GM19099 (cell line): ENCODE measurements around the gene TRMT44.

ENCODE experiments used
- POLR2A ChIP-seq: IDR thresholded peaks from 3 replicates; pipeline ENCODE4 v1.6.1; 2011; ENCODE audit warnings: low read depth; ENCODE audit not compliant: insufficient read length; ENCODE audit errors: extremely low read depth

Gene TRMT44

DNA sequence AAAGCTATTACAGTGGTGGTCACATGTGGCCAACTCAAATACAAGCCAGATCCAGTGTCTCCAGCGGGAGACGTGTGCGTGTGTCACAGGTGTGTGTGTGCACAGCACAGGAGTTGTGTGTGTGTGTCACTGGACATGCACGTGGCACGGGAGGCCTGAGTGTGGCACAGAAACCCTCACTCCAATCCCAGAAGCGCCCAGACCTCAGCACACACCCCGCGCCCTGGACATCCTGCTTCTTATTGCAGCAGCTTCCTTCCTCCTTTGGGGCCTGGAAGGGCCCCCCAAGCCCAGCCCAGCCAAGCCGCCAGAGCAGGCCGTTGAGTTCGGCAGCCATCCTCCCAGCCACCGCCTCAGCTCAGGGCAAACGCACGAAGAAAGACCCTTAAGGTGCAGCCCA is 37.9 kb upstream of the TRMT44 start:
- no peak for TF ChIP-seq POLR2A

DNA sequence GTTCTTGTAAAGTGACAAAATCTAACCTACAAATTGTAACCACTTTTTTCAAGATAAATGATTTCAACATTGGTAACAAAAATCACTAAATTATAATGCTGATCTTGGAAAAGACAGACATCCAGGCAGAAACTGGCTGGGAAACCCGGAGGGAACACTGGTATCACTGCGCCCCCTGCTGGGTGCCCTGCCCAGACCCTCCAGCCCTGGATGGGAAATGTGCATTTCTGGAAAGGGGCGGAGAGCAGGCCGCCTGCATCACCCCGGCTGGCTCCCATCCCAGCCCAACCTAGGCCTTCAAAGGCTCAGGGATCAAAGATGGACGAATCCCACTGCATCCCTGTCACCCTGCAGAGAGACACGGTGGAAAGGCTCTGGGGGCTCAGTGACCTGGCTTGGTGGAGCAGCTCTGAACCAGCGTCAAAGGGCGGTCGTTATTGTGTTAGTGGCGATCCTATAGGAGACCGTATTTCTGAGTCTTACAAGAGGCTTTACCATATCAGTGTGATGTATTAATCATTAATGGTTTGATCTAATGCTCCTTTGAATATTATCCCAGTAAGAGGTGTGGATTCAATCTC is 37.3 kb upstream of the TRMT44 start:
- TF ChIP-seq POLR2A: no peak

DNA sequence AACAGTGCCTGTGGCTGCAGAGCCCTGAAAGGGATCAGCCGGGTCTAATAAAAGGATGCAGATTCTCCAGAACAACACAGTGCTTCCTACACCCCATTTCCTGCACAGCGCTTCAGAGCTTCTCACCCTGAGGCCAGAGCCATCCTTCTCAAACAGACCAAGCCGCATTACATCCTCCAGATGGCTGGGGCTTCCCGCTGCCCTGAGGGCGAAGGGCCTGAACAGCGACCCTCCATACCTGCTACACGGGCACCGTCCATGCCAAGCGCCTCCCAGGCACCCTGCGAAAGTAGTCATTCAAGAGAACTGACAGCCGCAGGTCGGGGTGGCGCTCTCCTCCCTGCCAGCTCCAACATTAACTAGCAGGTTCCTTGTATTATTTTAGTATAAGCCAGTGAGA is 36.6 kb upstream of the TRMT44 start:
- no peak for TF ChIP-seq POLR2A

DNA sequence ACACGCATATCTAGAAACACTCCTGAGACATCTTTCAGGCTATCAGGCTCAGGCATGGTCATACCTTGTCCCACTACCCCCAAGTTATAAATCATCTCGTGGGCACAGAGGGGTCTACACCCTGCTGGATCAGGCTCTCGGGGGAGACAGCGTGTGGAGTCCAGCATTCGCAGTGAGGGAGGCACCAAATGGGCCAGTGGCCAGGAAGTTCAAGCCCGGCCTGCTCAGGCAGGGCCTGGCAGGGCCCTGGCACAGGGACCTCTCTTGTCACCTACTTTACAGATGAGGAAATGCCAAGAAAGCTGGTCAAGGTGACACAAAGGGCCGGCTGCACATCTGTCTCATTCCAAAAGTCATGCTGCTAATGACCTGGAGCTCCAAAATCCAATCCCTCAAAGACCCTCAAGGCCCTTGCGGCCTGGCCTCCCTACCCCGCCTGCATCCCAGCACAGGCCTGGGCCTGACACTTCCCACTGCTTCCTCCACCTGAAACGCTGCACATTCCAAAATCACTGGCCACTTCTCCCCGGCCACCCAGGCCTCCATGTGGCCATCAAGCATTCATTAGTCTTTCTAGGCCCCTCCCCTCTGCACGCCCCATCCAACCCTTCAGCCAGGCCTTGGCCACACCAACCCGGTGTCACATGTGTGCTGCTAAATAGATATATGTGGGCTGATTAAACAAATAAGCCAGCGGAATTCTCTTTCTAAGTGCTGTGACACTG is 35.6 kb upstream of the TRMT44 start:
- TF ChIP-seq POLR2A: no peak

- TF ChIP-seq POLR2A: no peak
These were observed 35.1 kb upstream of the TRMT44 start for GRCh38 chr4:8405516-8405875.

DNA sequence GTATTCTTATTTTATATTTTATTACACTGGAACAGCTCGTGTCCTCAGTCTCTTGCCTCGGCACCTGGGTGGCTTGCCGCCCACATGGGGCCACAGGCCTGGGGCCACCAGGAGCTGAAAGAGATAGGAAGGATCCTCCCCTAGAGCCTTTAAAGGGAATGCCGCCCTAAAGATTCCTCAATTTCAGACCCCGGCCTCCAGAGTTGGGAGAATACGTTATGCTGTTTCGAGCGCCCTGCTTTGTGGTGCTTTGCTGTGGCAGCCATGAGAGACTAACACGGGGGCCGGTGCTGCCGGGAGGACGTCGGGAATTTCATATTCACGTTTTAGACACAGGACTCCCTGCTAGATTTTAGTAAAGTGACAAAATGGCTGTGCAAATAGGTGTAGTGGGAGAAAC is 33.3 kb upstream of the TRMT44 start:
- TF ChIP-seq POLR2A: no peak

GRCh38 chr4:8407756-8408155 is 32.8 kb upstream of the TRMT44 start:
- TF ChIP-seq POLR2A: no peak

DNA sequence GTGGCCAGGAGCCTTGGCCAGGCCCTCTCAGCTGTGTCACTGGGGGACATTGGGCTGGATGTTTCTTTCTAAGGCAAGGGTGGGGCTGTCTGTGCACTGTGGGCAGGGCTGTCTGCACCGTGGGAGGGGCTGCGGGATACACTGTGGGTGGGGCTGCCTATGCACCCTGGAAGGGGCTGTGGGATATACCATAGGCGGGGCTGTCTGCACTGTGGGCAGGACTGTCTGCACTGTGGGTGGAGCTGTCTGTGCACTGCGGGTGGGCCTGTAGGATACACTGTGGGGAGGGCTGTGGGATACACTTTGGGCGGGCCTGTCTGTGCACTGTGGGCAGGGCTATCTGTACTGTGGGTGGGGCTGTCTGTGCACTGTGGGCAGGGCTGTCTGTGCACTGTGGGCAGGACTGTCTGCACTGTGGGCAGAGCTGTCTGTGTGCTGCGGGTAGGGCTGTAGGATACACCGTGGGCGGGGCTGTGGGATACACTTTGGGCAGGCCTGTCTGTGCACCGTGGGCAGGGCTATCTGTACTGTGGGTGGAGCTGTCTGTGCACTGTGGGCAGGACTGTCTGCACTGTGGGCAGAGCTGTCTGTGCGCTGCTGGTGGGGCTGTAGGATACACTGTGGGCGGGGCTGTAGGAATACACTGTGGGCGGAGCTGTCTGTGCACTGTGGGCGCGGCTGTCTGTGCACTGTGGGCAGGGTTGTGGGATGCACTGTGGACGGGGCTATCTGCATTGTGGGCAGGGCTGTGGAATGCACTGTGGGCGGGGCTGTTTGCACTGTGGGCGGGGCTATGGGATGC is 31.1 kb upstream of the TRMT44 start:
- TF ChIP-seq POLR2A: no peak

DNA sequence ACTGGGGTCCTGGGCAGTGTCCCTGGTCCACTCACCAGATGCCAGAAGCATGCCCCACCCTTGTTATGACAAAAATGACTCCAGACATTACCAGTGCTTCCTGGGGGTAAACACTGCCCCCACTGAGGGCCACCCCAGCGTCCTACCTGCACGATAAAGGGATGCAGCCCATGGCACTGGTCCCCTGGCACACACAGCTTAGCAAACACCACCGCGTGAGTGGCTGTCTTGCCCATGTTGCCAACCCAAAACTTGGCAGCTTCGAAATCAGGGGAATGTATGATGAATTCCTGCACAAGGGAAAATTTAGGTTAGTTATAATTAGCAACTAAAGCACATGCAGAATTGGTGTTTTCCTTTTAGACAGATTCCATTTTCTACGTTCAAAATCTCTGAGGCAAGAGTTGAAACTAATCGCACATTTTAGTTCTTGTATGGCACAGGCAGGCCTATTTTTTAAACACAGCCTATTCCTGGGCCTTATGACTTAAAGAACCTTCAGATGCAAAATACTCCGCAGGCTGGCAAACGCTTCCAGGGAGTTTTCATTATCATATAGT is 30.4 kb upstream of the TRMT44 start:
- TF ChIP-seq POLR2A: no peak

GRCh38 chr4:8410641-8411271 is 29.8 kb upstream of the TRMT44 start:
- no peak for TF ChIP-seq POLR2A

DNA sequence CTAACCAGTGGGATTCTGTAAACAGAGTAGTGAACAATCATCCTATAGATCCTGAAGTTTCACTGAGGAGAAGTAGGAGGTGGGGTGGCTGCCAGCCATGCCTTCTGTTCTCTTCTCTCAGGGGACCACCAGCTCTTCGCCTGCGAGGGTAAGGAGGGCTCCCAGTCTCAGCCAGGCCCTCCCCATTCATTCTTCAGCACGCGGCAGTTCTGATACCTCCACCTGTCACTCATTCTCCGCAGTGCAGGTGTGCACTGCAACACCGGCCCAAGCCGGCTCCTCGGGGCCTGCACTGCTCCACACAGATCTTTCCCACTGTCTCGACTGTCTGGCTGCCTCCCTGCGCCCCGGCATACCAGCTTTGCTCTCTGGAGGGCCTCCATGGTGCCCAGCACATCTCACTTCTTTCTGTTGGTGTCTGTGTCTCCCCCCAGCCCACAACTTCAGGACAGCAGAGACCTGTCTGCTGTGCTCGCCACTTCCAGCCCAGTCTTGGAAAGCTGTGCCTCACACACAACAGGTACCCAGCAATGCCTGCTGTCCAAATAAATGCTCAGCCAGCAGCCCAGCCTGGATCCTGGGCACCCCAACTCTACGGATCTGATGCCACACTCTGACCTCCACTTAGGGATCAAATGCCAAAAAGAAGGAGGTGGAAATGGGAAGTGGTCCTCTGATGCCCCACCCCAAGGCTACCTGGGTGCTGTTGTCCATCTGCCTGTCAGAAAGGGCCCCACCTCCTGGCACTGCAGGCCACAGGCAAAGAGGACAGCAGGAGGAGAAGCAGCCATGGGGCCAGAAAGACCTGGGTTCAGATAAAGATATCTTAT is 29.0 kb upstream of the TRMT44 start:
- no peak for TF ChIP-seq POLR2A

GRCh38 chr4:8412288-8412687 is 28.3 kb upstream of the TRMT44 start:
- no peak for TF ChIP-seq POLR2A

DNA sequence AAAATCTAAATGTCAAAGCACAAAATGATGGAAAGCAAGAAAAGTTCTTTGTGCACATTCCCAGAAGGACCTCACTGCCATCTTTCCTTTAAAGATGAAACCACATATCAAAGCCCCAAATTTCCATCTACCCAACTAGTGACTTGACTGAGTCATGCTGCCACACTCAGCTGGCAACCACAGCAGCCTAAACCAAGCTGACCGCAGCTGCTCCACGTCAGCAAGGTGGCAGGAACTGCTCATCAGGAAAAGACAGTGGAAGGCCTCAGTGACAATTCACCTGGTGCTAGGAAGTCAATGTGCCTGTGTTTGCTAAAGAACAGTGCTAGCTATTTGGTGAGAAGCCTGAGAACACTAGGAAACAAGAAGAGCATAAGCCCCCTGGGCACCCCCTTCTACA is 26.2 kb upstream of the TRMT44 start:
- no peak for TF ChIP-seq POLR2A

- TF ChIP-seq POLR2A: no peak
These were observed 23.4 kb upstream of the TRMT44 start for GRCh38 chr4:8417071-8417614.
